ENCODE results near the gene NRTN.
"Not testable (repeated sequence)": the region's sequence is repeated elsewhere in the genome, so short reads cannot be mapped to it uniquely, and the experiment has no call there.

The NRTN gene

DNA sequence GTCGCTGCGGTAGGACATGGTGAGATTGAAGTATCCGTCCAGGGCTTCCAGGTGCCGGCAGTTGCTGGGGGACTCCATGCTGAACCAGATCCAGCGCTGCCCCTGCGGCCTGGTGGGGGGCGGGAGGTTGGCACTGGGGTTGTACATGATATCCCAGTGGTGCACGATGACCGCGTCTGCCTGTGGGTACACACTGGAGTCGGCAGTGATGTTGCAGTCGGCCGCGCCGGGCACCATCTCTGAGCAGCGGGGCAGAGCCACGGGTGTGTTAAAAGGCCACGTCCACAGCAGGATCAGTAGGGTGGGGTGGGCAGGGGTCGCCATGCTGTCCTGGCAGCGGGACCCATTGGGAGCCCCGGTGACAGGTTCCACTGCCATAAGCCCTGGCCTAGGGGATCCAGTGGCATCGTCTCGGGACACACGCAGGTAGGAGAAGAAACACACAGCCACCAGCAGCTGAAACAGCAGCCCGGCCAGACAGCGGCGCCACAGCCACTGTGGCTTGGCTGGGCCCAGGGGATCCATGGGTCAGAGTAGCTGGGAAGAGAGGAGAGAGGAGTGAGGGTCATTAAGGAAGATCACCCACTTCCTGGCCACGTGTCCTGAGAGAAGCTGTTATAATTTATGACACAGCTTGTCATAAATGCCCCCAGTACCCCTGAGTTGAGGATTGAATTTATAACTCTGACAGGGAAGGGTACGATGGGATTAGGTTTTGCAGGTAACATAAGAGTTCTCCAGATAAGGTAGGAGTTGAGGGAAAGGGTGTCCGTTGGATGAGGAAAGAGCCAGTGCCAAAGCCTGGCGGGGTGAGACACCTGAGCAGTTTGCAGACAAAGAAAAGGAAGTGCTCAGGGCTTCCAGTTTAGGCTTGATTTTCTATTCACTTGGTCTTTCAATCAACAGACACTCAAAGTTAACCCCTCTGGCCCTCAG is 62.6 kb downstream of the NRTN start:
- no peak for DNase-seq (ENCODE audit: low read depth in 2 of 2)

DNA sequence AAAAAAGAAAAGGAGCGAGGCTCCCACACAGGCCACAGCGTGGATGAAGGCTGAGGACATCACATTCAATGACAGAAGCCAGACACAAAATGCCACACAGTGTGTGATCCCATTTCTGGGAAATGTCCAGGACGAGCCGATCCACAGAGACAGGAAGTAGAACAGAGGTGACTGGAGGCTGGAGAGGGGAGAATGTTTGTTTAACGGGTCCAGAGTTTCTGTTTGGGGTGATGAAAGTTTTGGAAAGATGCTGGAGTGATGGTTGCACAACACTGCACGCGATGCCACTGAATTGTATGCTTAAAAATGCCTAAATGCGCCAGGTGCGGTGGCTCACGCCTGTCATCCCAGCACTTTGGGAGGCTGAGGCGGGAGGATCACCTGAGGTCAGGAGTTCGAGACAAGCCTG is 66.1 kb downstream of the NRTN start:
- DNase-seq (ENCODE audit: low read depth in 2 of 2), result no peak

DNA sequence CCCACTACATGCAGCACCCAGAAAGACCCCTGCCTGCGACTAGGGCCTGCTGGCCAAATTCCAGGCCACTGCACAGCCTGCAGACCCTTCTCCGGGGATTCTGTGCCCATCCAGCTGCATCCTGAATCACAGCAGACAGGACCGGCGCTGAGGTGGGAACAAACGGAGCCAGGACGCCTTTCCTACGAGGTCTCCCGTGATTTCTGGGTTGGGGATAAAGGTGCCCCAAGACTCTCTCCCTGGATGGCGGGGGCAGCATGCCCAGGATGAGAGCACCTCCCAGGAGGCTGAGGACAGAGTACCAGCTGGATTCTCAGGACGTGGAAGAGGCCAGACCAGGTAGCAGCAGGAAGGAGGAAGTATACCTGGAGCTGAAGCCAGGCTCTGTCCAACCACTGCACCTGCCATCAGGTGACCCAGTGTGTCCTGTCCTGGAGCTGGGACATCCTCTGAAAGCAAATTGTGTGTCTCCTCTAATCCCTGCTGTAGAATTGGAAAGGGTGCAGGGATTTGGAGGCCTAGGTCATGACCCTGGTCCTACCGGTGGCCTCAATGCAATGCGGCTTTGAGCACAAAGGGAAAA is 68.8 kb downstream of the NRTN start:
- DNase-seq (ENCODE audit: low read depth in 2 of 2), result no peak

DNA sequence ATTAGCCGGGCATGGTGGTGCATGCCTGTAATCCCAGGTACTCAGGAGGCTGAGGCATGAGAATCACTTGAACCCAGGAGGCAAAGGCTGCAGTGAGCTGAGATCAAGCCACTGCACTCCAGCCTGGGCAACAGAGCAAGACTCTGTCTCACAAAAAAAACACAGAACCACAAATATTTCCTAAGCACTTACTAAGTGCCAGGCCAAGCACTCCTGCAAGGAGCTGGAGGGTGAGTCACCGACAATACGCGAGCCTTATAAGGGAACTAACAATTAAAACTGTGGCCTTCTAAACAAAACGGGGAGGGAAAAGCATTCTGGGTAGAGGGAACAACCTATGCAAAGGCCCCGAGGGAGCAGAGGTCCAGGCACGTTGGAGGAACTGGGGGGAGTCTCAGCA is 69.6 kb downstream of the NRTN start:
- not testable (repeated sequence) for DNase-seq (ENCODE audit: low read depth in 2 of 2)

DNA sequence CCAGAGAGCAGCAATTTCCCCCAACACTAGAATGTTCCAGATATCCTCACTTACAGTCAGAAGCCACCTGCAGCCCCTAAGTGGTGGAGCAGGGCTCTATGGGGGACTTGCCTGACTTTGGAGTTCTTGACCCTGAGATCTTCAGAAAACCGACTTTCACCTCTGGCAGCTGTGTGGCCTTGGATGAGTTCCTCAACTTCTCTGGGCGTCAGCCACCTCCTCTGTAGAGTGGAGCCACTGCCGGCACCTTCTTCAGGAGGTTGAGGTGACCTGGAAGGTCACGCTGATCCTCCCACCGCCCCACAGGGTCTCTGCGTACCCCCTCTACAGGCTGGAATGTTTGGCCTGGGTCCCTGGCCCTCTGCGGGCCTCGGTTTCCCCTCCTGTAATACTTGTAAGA is 72.6 kb downstream of the NRTN start:
- DNase-seq (ENCODE audit: low read depth in 2 of 2), result no peak

DNA sequence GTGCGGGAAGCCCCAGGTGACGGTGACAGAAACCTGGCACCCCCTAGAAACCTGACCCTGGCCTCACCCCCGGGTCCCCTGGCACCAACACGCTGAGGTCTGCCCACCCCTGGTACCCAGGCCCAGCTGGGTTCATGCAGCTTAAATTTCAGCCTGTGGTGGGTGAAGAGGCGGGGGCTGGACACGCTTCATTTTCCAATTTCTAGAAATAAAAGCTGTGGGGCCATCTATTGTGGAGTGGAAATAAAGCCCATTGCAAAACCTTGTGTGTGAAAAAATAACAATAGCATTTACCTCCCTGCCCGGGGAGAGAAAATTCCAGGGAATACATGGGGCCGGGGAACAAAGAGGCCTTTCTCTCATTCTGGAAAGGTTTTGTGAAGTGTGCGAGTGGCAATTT is 73.0 kb downstream of the NRTN start:
- no peak for DNase-seq (ENCODE audit: low read depth in 2 of 2)
